ENCODE results near the gene CDCA5.
A peak's percentile ranks its signal among the peaks of the same experiment; 100 is the strongest.

Gene CDCA5

GRCh38 chr11:65083834-65084597, at the start of gene CDCA5, which contains the start of gene ZFPL1:
TSS of gene CDCA5 (minus strand) at chr11:65084040. CDS start at chr11:65083978, 62 bp downstream.
TSS of gene ZFPL1 (plus strand) at chr11:65084222. CDS start at chr11:65084699, 477 bp downstream.
- DNase-seq (ENCODE audit: low read depth): peak; percentile 94

- DNase-seq (ENCODE audit: low read depth): no peak
These were observed 49.3 kb upstream of the CDCA5 start for GRCh38 chr11:65132988-65133700.

- no peak for DNase-seq (ENCODE audit: low read depth)
These were observed 48.6 kb upstream of the CDCA5 start for GRCh38 chr11:65132238-65132987.

- no peak for DNase-seq (ENCODE audit: low read depth)
These were observed 48.0 kb upstream of the CDCA5 start for GRCh38 chr11:65131895-65132237.

- DNase-seq (ENCODE audit: low read depth): no peak
These were observed 47.6 kb upstream of the CDCA5 start for GRCh38 chr11:65131417-65131776.

- DNase-seq (ENCODE audit: low read depth): no peak
These were observed 47.0 kb upstream of the CDCA5 start for GRCh38 chr11:65130631-65131416.

- DNase-seq (ENCODE audit: low read depth): no peak
These were observed 46.0 kb upstream of the CDCA5 start for GRCh38 chr11:65129649-65130441.

- no peak for DNase-seq (ENCODE audit: low read depth)
These were observed 44.6 kb upstream of the CDCA5 start for GRCh38 chr11:65128182-65129145.

GRCh38 chr11:65127473-65128181, 43.8 kb upstream of the CDCA5 start:
- DNase-seq (ENCODE audit: low read depth): no peak

- DNase-seq (ENCODE audit: low read depth): no peak
These were observed 42.9 kb upstream of the CDCA5 start for GRCh38 chr11:65126624-65127274.

- DNase-seq (ENCODE audit: low read depth): no peak
These were observed 41.6 kb upstream of the CDCA5 start for GRCh38 chr11:65125197-65126056.

- DNase-seq (ENCODE audit: low read depth): no peak
These were observed 40.8 kb upstream of the CDCA5 start for GRCh38 chr11:65124480-65125196.

- DNase-seq (ENCODE audit: low read depth): peak; percentile 98
These were observed 38.2 kb upstream of the CDCA5 start, which contains the start of the genes FAU and MRPL49 for GRCh38 chr11:65121865-65122696. TSS of gene FAU (minus strand) at chr11:65122134. CDS start at chr11:65121813, 321 bp downstream. TSS of gene MRPL49 (plus strand) at chr11:65122321. CDS start at chr11:65122347, 26 bp downstream.

GRCh38 chr11:65121447-65121864, 37.6 kb upstream of the CDCA5 start:
- DNase-seq (ENCODE audit: low read depth): no peak

- DNase-seq (ENCODE audit: low read depth): no peak
These were observed 37.0 kb upstream of the CDCA5 start for GRCh38 chr11:65120831-65121230.

GRCh38 chr11:65119670-65119995, 35.8 kb upstream of the CDCA5 start:
- DNase-seq (ENCODE audit: low read depth): no peak
